Occipital lobe (tissue), 2 donors: ENCODE results near the gene RNMT. TPM values are rescaled to one million over a fixed set of nuclear protein-coding genes. Genes with fewer than 3 reads are reported as not detected.
"Not testable (repeated sequence)": the region's sequence is repeated elsewhere in the genome, so short reads cannot be mapped to it uniquely, and the experiment has no call there.

Experiments
- DNase-seq: peaks from one replicate; lab custom pipeline; 2025; lab: John Stamatoyannopoulos, UW
- total RNA-seq: library from RNA; depleted of rRNA; stranded (reverse); fragments of >200 nt; gene quantifications from one replicate; pipeline ENCODE4 v1.2.3, GENCODE V29; 2014

RNMT gene
- total RNA-seq, result 55.2 TPM

DNA sequence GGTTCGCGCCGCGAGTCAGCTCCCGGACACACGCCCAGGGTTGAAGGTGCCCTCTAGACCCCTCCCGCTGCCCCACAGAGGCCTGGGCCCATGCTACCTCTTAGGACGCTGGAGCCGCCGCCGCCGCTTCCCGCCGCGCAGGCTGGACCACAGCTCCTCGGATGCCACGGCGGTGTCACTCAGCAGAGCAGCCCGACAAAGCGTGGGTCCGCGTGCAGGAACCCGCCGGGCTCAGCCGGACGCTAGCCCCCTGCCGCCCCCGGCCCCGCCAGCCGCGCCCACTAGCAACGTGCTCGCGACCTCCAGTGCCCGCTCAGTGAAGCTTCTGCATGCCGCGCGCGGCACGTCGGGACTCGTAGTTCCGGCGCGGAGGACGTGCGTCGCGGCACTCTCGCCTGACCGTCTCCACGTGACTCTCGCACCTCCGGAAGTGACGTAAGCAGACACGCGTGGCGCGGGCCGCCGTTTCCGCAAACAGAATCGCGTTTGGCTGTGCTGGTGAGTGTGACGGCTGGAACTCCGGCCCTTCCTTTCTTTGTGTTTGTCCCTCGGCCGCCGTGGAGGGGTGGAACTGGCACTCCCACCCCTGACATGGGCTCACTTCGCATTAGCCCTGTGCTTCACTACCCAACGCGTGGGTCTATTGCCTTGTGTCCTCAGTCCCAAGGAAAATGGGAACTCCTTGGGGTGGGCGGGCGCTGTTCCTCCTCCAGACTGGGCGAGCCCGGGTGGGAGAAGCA, at the start of gene RNMT, which contains the start of gene FAM210A:
Gene RNMT, plus strand, starts transcription at position 442 of the 740 bp plus-strand sequence. CDS start 4,845 bp downstream, outside the sequence.
Gene FAM210A, minus strand, starts transcription at position 327 of the 740 bp plus-strand sequence. CDS start 44,481 bp downstream, outside the sequence.
- peak; percentile 93 for DNase-seq

DNA sequence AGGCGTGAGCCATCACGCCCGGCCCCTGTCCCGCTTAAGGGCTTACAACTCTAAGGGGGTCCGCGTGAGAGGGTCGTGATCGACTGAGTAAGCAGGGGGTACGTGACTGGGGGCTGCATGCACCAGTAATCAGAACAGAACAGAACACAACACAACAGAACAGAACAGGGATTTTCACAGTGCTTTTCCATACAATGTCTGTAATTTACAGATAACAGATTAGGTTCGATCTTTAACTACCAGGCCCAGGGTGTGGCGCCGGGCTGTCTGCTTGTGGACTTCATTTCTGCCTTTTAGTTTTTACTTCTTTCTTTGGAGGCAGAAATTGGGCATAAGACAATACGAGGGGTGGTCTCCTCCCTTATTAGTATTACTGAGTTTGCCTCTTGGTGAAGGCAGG, 49.1 kb upstream of the RNMT start:
- DNase-seq, result not testable (repeated sequence)

DNA sequence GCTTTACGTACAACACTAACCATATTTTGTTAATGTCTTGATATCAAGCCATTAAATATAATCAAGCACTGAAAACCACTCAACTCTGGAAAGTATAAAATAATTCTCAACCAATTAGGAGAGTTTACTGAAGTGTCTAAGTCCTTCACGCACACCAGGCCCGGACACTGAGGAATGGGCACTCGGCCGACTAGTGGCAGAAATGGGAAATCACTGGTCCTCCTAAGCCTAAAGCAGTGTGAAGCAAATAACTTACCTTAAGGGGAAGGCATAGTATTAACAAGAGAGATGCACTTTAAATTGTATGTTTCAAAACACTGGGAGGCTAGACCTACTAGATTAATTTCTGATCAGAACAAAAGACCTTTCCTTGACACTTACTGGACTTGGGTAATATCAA, 45.9 kb upstream of the RNMT start:
- DNase-seq, result no peak

- DNase-seq, result no peak
Measured at GRCh38 chr18:13681701-13682100, 44.8 kb upstream of the RNMT start.

GRCh38 chr18:13684546-13684945, 41.9 kb upstream of the RNMT start:
- no peak for DNase-seq

DNA sequence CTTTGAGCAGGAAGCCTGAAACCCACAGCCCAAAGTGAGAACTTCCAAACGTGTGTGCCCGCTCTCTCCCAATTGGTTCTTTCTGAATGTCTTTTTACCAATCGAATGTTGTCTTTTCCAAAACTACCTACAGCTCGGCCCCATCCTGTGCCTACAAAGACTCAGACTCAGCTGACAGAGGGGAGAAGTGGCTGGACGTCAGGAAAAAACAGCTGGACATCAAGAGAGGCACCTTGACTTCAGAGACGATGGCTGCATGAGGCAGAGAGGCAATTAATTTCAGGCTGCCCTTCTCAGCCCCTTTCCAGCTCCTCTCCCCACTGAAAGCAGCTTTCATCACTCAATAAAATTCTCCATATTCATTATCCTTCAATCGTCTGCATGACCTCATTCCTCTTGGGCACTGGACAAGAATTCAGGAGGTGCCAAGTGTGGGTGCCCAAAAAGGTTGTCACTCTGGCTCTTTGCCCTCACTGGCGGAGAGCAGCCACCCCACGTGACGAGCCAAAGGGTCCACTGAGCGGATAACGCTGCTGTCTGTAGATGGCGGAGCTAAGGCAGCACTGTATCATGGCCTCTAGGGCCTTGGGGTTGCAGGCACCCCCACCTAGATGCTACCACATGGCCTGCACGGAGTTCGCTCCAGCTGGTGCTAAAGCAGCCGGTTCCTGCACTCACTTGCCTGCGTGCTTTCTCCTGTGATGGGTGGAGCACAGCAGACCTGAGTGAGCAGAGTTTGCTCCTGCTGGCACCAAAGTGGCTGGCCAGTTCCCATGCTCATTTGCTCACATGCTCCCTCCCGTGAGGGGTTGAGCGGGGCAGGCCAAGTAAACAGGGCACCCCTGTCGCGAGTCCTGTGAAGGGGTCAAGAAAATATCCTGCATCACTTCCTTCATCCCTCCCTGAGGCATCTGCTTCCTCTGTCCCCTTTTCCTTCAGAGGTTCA, 38.0 kb upstream of the RNMT start:
- no peak for DNase-seq

DNA sequence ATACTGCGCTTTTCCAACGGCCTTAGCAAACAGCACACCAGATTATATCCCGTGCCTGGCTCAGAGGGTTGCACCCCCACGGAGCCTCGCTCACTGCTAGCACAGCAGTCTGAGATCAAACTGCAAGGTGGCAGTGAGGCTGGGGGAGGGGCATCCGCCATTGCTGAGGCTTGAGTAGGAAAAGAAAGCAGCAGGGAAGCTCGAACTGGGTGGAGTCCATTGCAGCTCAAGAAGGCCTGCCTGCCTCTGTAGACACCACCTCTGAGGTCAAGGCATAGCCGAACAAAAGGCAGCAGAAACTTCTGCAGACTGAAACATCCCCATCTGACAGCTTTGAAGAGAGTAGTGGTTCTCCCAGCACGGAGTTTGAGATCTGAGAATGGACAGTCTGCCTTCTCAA, 36.4 kb upstream of the RNMT start:
- not testable (repeated sequence) for DNase-seq

GRCh38 chr18:13695337-13695736, 31.1 kb upstream of the RNMT start:
- not testable (repeated sequence) for DNase-seq

DNA sequence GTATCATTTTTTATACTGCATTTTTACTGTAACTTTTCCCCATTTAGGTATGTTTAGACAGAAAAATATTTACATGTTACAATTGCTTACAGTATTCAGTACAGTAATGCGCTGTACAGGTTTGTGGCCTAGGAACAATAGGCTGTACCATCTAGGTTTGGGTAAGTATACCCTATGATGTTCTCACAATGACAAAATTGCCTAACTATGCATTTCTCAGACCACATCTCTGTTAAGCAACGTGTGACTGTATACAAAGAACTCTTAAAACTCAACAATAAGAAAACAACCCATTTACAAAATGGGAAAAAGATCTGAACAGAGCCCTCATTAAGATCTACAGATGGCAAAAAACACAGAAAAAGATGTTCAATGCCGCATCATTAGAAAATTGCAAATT, 29.5 kb upstream of the RNMT start:
- DNase-seq, result no peak

- DNase-seq, result no peak
Measured at GRCh38 chr18:13700153-13700552, 26.3 kb upstream of the RNMT start.

DNA sequence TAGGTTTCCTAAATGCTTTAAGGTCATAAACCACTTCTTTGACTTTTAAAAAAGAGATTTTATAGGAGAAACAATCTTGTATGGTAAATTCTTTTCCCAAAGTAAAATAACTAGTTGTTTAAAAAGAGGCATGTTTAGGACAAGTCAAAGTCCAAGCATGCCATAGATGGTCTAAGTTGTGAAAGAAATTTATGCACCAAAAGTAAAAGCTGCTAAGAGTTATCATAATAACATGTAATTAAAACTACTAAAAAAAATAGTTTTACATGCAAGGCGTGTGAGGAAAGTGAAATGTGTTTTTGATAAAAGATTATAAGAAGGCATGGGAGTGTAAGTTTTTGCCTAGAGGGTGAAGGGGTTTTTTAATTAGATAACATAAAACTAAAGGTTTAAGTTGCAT, 22.6 kb upstream of the RNMT start:
- DNase-seq, result no peak

GRCh38 chr18:13710414-13710831, 16.1 kb upstream of the RNMT start:
- DNase-seq, result no peak

DNA sequence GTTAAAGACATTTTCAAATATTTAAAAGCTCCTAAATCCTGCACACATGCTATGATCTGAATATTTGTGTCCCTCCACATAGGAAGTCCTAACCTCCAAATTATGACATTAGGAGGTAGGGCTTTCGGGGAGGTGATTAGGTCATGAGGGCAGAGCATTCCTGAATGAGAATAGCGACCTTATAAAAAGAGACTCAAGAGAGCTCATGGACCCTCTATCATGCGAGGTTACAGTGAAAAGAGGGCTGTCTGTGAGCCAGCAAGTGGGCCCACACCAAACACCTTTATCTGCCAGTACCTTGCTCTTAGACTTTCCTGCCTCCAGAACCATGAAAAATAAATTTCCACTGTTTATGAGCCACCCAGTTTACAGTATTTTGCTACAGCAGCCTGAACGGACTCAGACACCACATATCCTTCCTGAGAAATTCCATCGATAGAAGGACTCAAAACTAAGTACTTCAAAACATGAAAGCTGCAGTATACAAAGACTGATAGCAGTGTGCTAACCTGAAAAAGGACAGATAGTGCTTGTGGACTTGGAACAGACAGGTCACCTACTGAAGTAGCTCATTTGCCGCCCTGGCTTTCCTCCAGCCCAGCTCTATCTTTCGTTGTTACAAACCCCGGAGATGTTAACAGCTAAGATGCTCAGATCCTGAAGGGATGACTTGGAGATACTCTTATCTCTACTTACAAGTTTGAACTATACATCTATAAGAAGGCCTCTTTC, 13.9 kb upstream of the RNMT start:
- no peak for DNase-seq

GRCh38 chr18:13713455-13714055, 12.9 kb upstream of the RNMT start:
- no peak for DNase-seq

DNA sequence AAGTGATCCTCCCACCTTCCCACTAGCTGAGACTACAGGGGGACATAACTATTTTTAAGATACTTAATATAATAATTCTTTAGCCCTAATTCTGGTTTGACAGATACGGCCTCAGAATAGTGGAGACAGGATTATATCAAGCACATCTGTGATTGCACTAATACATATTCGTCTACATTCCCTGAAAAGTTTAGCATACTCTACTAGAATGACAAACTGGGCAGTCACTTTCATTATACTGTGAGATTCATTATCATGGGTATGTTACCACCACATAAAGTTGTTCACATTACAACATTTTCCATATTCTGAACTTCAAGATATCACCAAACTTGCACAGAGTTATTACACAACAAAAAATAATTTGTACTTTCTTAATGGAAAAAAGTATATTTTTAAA, 11.1 kb upstream of the RNMT start:
- no peak for DNase-seq

DNA sequence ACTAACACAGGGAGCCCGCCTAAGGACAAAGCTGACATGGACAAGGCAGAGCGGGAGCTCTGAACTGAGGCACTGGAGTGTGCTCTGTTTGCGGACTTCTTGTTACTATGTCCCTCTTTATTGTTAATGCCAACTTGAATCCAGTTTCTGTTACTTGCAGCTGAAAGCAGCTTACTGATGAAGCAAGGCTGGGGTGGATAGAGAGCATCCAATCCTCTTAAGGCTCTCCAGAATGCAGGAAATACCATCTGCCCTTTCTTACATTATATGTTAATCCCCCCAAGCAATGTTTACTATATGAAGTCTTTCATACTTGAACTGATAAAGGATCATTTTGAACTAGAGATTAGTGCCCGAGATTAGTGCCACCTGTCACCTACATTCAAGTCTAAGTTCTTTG, 9.6 kb upstream of the RNMT start:
- DNase-seq, result no peak

GRCh38 chr18:13720123-13720522, 6.3 kb upstream of the RNMT start:
- no peak for DNase-seq

- no peak for DNase-seq
Measured at GRCh38 chr18:13720847-13721246, 5.6 kb upstream of the RNMT start.

DNA sequence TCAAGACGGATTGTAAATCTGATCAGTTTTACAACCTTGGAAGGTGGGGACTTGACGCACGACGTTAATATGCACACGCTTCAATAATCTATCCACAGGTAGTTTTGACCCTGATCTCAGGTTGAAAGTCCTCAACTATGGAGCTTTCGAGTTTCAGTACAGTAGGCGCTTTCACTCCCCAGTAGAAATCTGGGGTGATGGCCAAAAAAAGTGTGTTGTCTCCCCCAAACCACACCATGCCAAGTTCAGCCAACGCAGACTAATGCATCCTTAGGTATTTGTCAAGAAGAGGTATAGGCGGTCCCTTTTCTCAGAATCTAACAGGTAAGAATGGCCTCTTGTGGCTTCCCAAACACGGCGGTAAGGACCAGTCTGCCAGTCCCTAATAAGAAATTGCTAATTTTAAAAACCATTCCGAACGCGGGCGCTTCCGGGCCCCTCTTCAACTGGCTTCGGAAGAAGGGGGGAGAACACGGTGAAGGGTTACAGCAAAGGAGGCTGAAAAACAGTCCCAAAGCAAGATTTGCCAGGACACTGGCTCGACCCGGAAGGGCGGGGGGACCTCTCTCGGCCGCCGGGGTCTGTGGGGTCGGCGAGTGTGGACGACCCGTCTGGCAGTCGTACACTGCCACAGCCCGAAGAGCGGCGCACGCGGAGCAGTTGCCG, 774 bp upstream of the RNMT start:
- peak; percentile 5 for DNase-seq

DNA sequence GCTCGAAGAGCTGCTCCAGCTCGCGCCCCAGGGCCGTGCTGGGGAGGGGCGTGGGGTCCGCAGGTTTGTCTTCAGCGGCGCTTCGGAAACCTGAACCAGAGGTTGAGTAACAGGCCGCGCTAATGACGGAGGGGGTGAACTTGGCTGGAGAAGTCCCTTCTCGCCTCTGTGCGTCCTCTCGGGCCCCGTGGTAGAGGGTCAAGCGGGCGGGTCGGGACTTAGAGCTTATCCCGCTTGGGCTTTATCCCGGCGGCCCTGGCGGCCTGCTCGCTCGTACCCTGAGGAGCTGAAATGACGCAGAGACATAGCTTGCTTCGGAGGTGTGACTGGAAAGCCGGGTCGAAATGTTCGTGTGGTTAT, 479 bp downstream of the RNMT start:
- DNase-seq, result peak; percentile 37

DNA sequence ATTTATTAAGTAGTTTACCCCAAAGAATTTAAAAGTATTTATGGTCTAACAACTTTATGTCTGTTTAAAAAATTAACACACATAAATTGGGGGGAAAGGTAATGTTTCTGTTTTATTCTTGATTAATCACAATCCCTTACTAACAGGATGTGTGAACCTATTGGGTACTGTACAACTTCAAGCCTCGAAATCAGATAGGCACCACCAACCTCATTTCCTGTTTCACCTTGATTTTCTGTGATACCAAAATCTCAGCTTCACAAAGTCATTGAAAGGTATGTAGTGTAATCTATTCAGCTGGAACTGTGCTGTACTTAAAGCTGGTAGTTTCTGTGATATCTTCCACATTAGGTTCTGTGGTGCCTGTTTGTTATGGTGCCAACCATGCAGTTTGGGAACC, 4.0 kb downstream of the RNMT start:
- DNase-seq, result no peak
